Muscle of arm (tissue), 12 donors: ENCODE results near the gene HERC2. TPM values are rescaled to one million over a fixed set of nuclear protein-coding genes. Genes with fewer than 3 reads are reported as not detected.

ENCODE experiments used
- polyA plus RNA-seq, 12 donors: library from polyadenylated mRNA; unstranded; fragments of 120-200 nt; gene quantifications; one replicate each; pipeline ENCODE4 v1.2.1, GENCODE V29; 2013; ENCODE audit not compliant: insufficient read length in 12 of 12

Gene HERC2
- polyA plus RNA-seq, 12 donors = 30.9 to 66.8 (median 36.6) TPM; not detected in 1

Other genes with a start within 250 kb of the HERC2 start
- 1 to 10 TPM in 11 of 12 donors, not detected in 1; 2.0 to 4.9 (median 2.8) TPM for gene OCA2, start 222.9 kb downstream of the HERC2 start, polyA plus RNA-seq
- gene GOLGA6L24, start 35.9 kb upstream of the HERC2 start, polyA plus RNA-seq = under 1 TPM in 2 of 12 donors, not detected in 10; 0.05 to 0.08 TPM
- gene GOLGA8F, start 56.5 kb upstream of the HERC2 start, polyA plus RNA-seq = under 1 TPM in 1 of 12 donors, not detected in 11; 0.07 TPM
- gene GOLGA8G, start 210.8 kb upstream of the HERC2 start, polyA plus RNA-seq = under 1 TPM in 5 of 12 donors, not detected in 7; 0.03 to 0.21 (median 0.06) TPM
- gene GOLGA6L25, start 231.4 kb upstream of the HERC2 start, polyA plus RNA-seq = not detected